H1 (cell line): Measurements from ENCODE around the gene LRRTM4. TPM values are rescaled to one million over a fixed set of nuclear protein-coding genes. Genes with fewer than 3 reads are reported as not detected.

Experiments
- CTCF ChIA-PET: fragments of 300-600 bp; sonication (Branson Sonifier 250); formaldehyde crosslinking; loops from one replicate; lab custom pipeline; 2021; ENCODE audit not compliant: partially characterized antibody; lab: Charles Lee
- POLR2A ChIA-PET: fragments of 300-600 bp; sonication (Branson Sonifier 250); formaldehyde crosslinking; loops from one replicate; lab custom pipeline; 2021; ENCODE audit warnings: inconsistent platforms; ENCODE audit not compliant: partially characterized antibody; lab: Charles Lee
- DNase-seq, 2 experiments: peaks; one replicate each; pipeline versions ENCODE4 v3.0.0 to v3.0.0-alpha.2; 2010 to 2022; ENCODE audit warnings: low spot score in 2 of 2, low read depth in 1 of 2, mixed read lengths in 1 of 2
- FAIRE-seq: peaks from 2 replicates; lab custom pipeline; 2011; peaks lifted over from hg19 to GRCh38; lab: Jason Lieb, UNC
- H2AFZ ChIP-seq: 2 replicates; pipeline ENCODE4 v1.8.1; 2012; ENCODE audit warnings: low read length, inconsistent platforms
- H2AK5ac ChIP-seq: 2 replicates; pipeline ENCODE4 v1.6.1; 2013; ENCODE audit warnings: low read depth, low read length
- H2BK120ac ChIP-seq: replicated peaks from 2 replicates; pipeline ENCODE3; 2013; ENCODE audit warnings: low read depth, low read length, inconsistent platforms
- H2BK12ac ChIP-seq: 2 replicates; pipeline ENCODE4 v1.6.1; 2013; ENCODE audit warnings: low read depth, low read length
- H2BK15ac ChIP-seq: 2 replicates; pipeline ENCODE4 v1.6.1; 2013; ENCODE audit warnings: low read length
- H2BK20ac ChIP-seq: 2 replicates; pipeline ENCODE4 v1.6.1; 2013; ENCODE audit warnings: low read length
- H2BK5ac ChIP-seq: 2 replicates; pipeline ENCODE4 v1.6.1; 2013; ENCODE audit warnings: low read depth, low read length
- H3K14ac ChIP-seq: 2 replicates; pipeline ENCODE4 v1.6.1; 2013; ENCODE audit warnings: inconsistent platforms; ENCODE audit not compliant: insufficient read length
- H3K18ac ChIP-seq: 2 replicates; pipeline ENCODE4 v1.6.1; 2013; ENCODE audit warnings: low read length; ENCODE audit errors: extremely low read depth
- H3K23ac ChIP-seq: 2 replicates; pipeline ENCODE4 v1.6.1; 2013; ENCODE audit warnings: inconsistent platforms; ENCODE audit not compliant: insufficient read length
- H3K23me2 ChIP-seq: 2 replicates; pipeline ENCODE4 v1.6.1; 2013; ENCODE audit warnings: low read depth, low read length
- H3K27ac ChIP-seq: 2 replicates; pipeline ENCODE4 v1.6.1; 2011; ENCODE audit warnings: low read depth, low read length, inconsistent platforms
- H3K27me3 ChIP-seq, 4 experiments: replicated peaks in 1 of 4; 1 replicate in 1 of 4; 2 replicates in 3 of 4; pipeline versions ENCODE4 v1.6.1 to v1.8.1; 2011 to 2013; ENCODE audit warnings: low read length in 3 of 4, mild to moderate bottlenecking in 3 of 4, inconsistent platforms in 2 of 4, mixed read lengths in 2 of 4, moderate library complexity in 1 of 4; ENCODE audit not compliant: control insufficient read depth in 3 of 4, insufficient read depth in 3 of 4; ENCODE audit errors: extremely low read depth in 1 of 4
- H3K36me3 ChIP-seq, 4 experiments: 2 replicates each; pipeline versions ENCODE4 v1.6.1 to v1.8.1; 2011 to 2013; ENCODE audit warnings: mild to moderate bottlenecking in 4 of 4, low read length in 3 of 4, moderate library complexity in 2 of 4, control low read depth in 1 of 4, inconsistent platforms in 1 of 4; ENCODE audit not compliant: insufficient read depth in 4 of 4, control insufficient read depth in 2 of 4
- H3K4ac ChIP-seq: replicated peaks from 2 replicates; pipeline ENCODE3; 2013; ENCODE audit warnings: low read length, low read depth, mixed read lengths, inconsistent platforms; ENCODE audit not compliant: insufficient read length
- H3K4me1 ChIP-seq, 4 experiments: replicated peaks in 1 of 4; 1 replicate in 1 of 4; 2 replicates in 3 of 4; pipeline versions ENCODE4 v1.6.1 to v1.8.1; 2011 to 2013; ENCODE audit warnings: low read length in 3 of 4, inconsistent platforms in 2 of 4, mixed read lengths in 1 of 4; ENCODE audit not compliant: insufficient read depth in 4 of 4, control insufficient read depth in 3 of 4
- H3K4me2 ChIP-seq, 2 experiments: 2 replicates each; pipeline versions ENCODE4 v1.6.1 to v1.8.1; 2011 to 2013; ENCODE audit warnings: low read depth in 2 of 2, low read length in 2 of 2, control low read depth in 1 of 2, inconsistent platforms in 1 of 2, mild to moderate bottlenecking in 1 of 2; ENCODE audit not compliant: insufficient read depth in 1 of 2
- H3K4me3 ChIP-seq, 4 experiments: fragments of 200-600, 300-600 bp in 1 of 4; sonication (generic), shearing (Covaris generic), sonication (Bioruptor Twin) in 1 of 4; 2 replicates each; pipeline versions ENCODE4 v1.5.1 to v1.8.1; 2011 to 2016; ENCODE audit warnings: low read length in 4 of 4, low read depth in 3 of 4, control low read depth in 2 of 4, inconsistent platforms in 2 of 4, mild to moderate bottlenecking in 2 of 4, mixed read lengths in 1 of 4, moderate library complexity in 1 of 4; ENCODE audit not compliant: insufficient read depth in 2 of 4; ENCODE audit errors: extremely low read depth in 1 of 4
- H3K56ac ChIP-seq: replicated peaks from 2 replicates; pipeline ENCODE3; 2013; ENCODE audit warnings: low read depth, mild to moderate bottlenecking, mixed read lengths, low read length, inconsistent platforms; ENCODE audit not compliant: insufficient read length
- H3K79me1 ChIP-seq: 2 replicates; pipeline ENCODE4 v1.6.1; 2013; ENCODE audit warnings: low read depth, low read length, control low read depth
- H3K79me2 ChIP-seq, 2 experiments: 2 replicates each; pipeline versions ENCODE4 v1.6.1 to v1.8.1; 2012 to 2013; ENCODE audit warnings: low read length in 2 of 2, mild to moderate bottlenecking in 2 of 2, inconsistent platforms in 1 of 2; ENCODE audit not compliant: insufficient read depth in 2 of 2, control insufficient read depth in 1 of 2
- H3K9ac ChIP-seq, 4 experiments: replicated peaks in 1 of 4; 1 replicate in 1 of 4; 2 replicates in 3 of 4; pipeline versions ENCODE4 v1.6.1 to v1.8.1; 2011 to 2013; ENCODE audit warnings: low read depth in 3 of 4, low read length in 3 of 4, control low read depth in 2 of 4, mild to moderate bottlenecking in 2 of 4, moderate library complexity in 2 of 4, inconsistent platforms in 1 of 4; ENCODE audit errors: extremely low read depth in 1 of 4
- H3K9me3 ChIP-seq, 2 experiments: 2 replicates each; pipeline versions ENCODE4 v1.6.1 to v1.8.1; 2012 to 2013; ENCODE audit warnings: mild to moderate bottlenecking in 2 of 2, moderate library complexity in 2 of 2, control low read depth in 1 of 2, inconsistent platforms in 1 of 2, low read depth in 1 of 2, low read length in 1 of 2, mixed read lengths in 1 of 2; ENCODE audit not compliant: insufficient read depth in 2 of 2
- H4K20me1 ChIP-seq, 2 experiments: replicated peaks in 1 of 2; 2 replicates each; pipeline versions ENCODE3 to v1.8.1; 2011 to 2013; ENCODE audit warnings: inconsistent platforms in 2 of 2, low read length in 2 of 2, mild to moderate bottlenecking in 1 of 2; ENCODE audit not compliant: insufficient read depth in 2 of 2, control insufficient read depth in 1 of 2
- H4K5ac ChIP-seq: 2 replicates; pipeline ENCODE4 v1.6.1; 2013; ENCODE audit warnings: low read length, low read depth, mixed read lengths, inconsistent platforms; ENCODE audit not compliant: insufficient read length
- H4K8ac ChIP-seq: 2 replicates; pipeline ENCODE4 v1.8.0; 2013; ENCODE audit warnings: mild to moderate bottlenecking, moderate library complexity, low read length, inconsistent platforms; ENCODE audit not compliant: insufficient read depth; ENCODE audit errors: extremely low read depth
- H4K91ac ChIP-seq: replicated peaks from 2 replicates; pipeline ENCODE3; 2013; ENCODE audit warnings: low read length, mixed read lengths, inconsistent platforms; ENCODE audit not compliant: insufficient read length
- BCL11A ChIP-seq, 2 experiments: IDR thresholded peaks; one replicate each; pipeline ENCODE4 v1.6.1; 2011; ENCODE audit warnings: low read depth in 2 of 2, low read length in 2 of 2, mild to moderate bottlenecking in 2 of 2
- CBX5 ChIP-seq: fragments of 300-800, 300-1000 bp; sonication (generic); IDR thresholded peaks from 2 replicates; pipeline ENCODE4 v1.7.1; 2016; ENCODE audit warnings: antibody characterized with exemption, low read length, low read depth
- JUND ChIP-seq: IDR thresholded peaks from 2 replicates; pipeline ENCODE4 v1.6.1; 2011; ENCODE audit warnings: mild to moderate bottlenecking, improper control_type of control experiment, low read length
- RFX5 ChIP-seq: IDR thresholded peaks from 2 replicates; pipeline ENCODE4 v1.6.1; 2011; ENCODE audit warnings: low read depth, low read length, improper control_type of control experiment, borderline replicate concordance
- TCF12 ChIP-seq: IDR thresholded peaks from 2 replicates; pipeline ENCODE4 v1.6.1; 2011; ENCODE audit warnings: low read depth, mild to moderate bottlenecking, low read length
- YY1 ChIP-seq: IDR thresholded peaks from 2 replicates; pipeline ENCODE4 v1.6.1; 2011; ENCODE audit warnings: low read depth, mild to moderate bottlenecking, low read length
- WGBS, 2 experiments: shearing (Covaris generic) in 1 of 2; methylation state at CpG; one replicate each; pipeline versions ENCODE4 v1.1.6 to v1.1.7; 2013 to 2015; ENCODE audit warnings: low lambda C conversion rate in 2 of 2, mixed read lengths in 2 of 2, inconsistent platforms in 1 of 2, low coverage in 1 of 2, missing lambda C conversion rate in 1 of 2; ENCODE audit not compliant: insufficient replicate concordance in 2 of 2, insufficient coverage in 1 of 2, insufficient read length in 1 of 2; ENCODE audit errors: extremely low coverage in 1 of 2, missing lambda C conversion rate in 1 of 2; 5-methylcytosine and 5-hydroxymethylcytosine counted together
- polyA plus RNA-seq, 7 experiments: library from polyadenylated mRNA; depleted of rRNA in 3 of 7; stranded (reverse) in 5 of 7; unstranded in 2 of 7; fragments of >200 nt in 5 of 7; fragments of 200-250 nt in 2 of 7; gene quantifications; 1 replicate in 5 of 7; 2 replicates in 1 of 7; 4 replicates in 1 of 7; pipeline versions ENCODE4 v1.2.1 to v1.2.3, GENCODE V29; 2011 to 2013; ENCODE audit warnings: missing spikeins in 2 of 7, mixed read lengths in 2 of 7
- total RNA-seq: library from RNA; stranded (reverse); fragmentation: NEBNext Ultra II Directional; extraction: Animal tissue kit (Norgen Biotek cat#: 25700); gene quantifications from 2 replicates; pipeline ENCODE4 v1.2.1, GENCODE V29; 2021
- TF ChIP-seq, protein P1 (sequence below): IDR thresholded peaks from 2 replicates; pipeline ENCODE4 v1.6.1; 2012; ENCODE audit warnings: inconsistent platforms
- TF ChIP-seq, protein P2 (sequence below): IDR thresholded peaks from 2 replicates; pipeline ENCODE4 v1.6.1; 2011; ENCODE audit warnings: low read length, improper control_type of control experiment
- TF ChIP-seq, protein P3 (sequence below), 3 experiments: IDR thresholded peaks; 1 replicate in 2 of 3; 2 replicates in 1 of 3; pipeline versions ENCODE4 v1.5.1 to v1.6.1; 2011; ENCODE audit warnings: low read length in 3 of 3, mild to moderate bottlenecking in 3 of 3, inconsistent platforms in 2 of 3, low read depth in 1 of 3, moderate library complexity in 1 of 3; ENCODE audit not compliant: insufficient read depth in 1 of 3; ENCODE audit errors: control extremely low read depth in 1 of 3

The LRRTM4 gene
- total and polyA plus RNA-seq, 2 of the 8 experiments (the other 6 are each of a cell fraction or from before 2014, with no cell fraction given) = 3.6 to 9.5 TPM

DNA sequence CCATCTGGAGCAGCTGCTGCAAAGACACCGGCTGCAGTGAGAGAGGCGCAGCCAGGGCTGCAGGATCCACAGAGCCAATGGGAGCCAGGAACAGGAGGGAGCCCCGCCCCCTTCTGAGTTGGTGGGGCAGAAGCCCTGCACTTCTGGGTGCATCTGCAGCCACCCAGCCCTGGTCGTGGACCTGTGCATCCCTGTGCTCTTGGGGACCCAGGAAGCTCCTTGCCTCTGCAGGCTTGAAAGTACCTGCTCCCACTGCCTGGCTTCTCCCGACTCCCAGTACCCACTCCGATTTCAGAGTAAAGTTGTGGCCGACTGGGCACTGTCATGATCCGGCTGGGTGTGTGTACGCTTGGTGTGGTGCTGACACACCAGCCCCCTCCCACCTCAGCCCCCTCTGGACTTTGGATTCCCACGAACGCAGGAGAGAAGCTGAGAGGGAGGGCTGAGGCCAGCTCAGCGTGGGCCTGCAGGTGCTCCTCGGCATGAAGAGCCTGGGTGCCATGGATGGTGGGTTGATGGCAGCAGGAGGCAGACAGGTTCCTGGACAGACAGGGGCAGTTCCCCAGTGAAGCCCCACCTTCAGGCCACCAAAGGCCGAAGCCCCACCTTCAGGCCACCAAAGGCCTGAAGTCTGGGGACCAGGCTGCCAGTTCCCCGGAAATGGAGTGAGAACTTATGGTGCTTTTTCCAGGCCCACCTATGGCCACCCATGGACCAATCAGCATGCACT, 34.9 kb downstream of the LRRTM4 start:
- H2BK15ac ChIP-seq = no peak overlapping the region
- no peak overlapping the region for H4K5ac ChIP-seq
- H2BK5ac ChIP-seq = no peak overlapping the region
- H3K56ac ChIP-seq = no peak overlapping the region
- H3K23me2 ChIP-seq = no peaks in the 10 kb centered on the region
- no peak overlapping the region for H3K4me2 ChIP-seq
- ChIA-PET CTCF (no interaction called here), POLR2A (interaction anchor here (0.7 kb wide), 1 partner anchor 51 kb away, joined by 3 read pairs; no protein-coding TSS in a partner anchor)
- H3K9me3 ChIP-seq = no peaks in the 10 kb centered on the region
- H3K14ac ChIP-seq = no peak overlapping the region
- no peak overlapping the region for H2AK5ac ChIP-seq
- no peak overlapping the region for H3K23ac ChIP-seq
- H3K27ac ChIP-seq = no peak overlapping the region
- no peak overlapping the region for H2BK120ac ChIP-seq
- no peak overlapping the region for H3K4ac ChIP-seq
- H2AFZ ChIP-seq = no peak overlapping the region
- H4K8ac ChIP-seq = no peak overlapping the region
- H2BK12ac ChIP-seq = no peak overlapping the region
- H3K79me1 ChIP-seq = no peaks in the 10 kb centered on the region
- no peak overlapping the region for H3K4me3 ChIP-seq
- no peak overlapping the region for H2BK20ac ChIP-seq
- no peaks in the 10 kb centered on the region; a peak in 1 of 4 replicates for H3K79me2 ChIP-seq
- no peaks in the 10 kb centered on the region for H4K20me1 ChIP-seq
- no peaks in the 10 kb centered on the region for H3K27me3 ChIP-seq
- H3K18ac ChIP-seq = no peak overlapping the region
- DNase-seq (no peak), FAIRE-seq (no peak)
- no peaks in the 10 kb centered on the region for H3K36me3 ChIP-seq
- WGBS, 2 experiments = 89% methylated on average over 15 of the region's 15 CpGs; no CpG with 5 or more reads in 1 of the 2 experiments
- H3K9ac ChIP-seq = no peak overlapping the region
- no peak overlapping the region for H4K91ac ChIP-seq
- H3K4me1 ChIP-seq = no peaks in the 10 kb centered on the region
- TF ChIP-seq TCF12 (no peak), YY1 (no peak), BCL11A (IDR thresholded peaks at IDR 0.05; ENCODE audit: low read depth in 2 of 2, low read length in 2 of 2) (no peak), JUND (no peak), CBX5 (no peak), RFX5 (no peak)
- TF ChIP-seq, protein P1, sequence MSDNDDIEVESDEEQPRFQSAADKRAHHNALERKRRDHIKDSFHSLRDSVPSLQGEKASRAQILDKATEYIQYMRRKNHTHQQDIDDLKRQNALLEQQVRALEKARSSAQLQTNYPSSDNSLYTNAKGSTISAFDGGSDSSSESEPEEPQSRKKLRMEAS = no peak
- TF ChIP-seq, protein P2, sequence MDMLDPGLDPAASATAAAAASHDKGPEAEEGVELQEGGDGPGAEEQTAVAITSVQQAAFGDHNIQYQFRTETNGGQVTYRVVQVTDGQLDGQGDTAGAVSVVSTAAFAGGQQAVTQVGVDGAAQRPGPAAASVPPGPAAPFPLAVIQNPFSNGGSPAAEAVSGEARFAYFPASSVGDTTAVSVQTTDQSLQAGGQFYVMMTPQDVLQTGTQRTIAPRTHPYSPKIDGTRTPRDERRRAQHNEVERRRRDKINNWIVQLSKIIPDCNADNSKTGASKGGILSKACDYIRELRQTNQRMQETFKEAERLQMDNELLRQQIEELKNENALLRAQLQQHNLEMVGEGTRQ = no peak
- TF ChIP-seq, protein P3, sequence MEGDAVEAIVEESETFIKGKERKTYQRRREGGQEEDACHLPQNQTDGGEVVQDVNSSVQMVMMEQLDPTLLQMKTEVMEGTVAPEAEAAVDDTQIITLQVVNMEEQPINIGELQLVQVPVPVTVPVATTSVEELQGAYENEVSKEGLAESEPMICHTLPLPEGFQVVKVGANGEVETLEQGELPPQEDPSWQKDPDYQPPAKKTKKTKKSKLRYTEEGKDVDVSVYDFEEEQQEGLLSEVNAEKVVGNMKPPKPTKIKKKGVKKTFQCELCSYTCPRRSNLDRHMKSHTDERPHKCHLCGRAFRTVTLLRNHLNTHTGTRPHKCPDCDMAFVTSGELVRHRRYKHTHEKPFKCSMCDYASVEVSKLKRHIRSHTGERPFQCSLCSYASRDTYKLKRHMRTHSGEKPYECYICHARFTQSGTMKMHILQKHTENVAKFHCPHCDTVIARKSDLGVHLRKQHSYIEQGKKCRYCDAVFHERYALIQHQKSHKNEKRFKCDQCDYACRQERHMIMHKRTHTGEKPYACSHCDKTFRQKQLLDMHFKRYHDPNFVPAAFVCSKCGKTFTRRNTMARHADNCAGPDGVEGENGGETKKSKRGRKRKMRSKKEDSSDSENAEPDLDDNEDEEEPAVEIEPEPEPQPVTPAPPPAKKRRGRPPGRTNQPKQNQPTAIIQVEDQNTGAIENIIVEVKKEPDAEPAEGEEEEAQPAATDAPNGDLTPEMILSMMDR (IDR thresholded peaks at IDR 0.05; ENCODE audit: control extremely low read depth in 1 of 3, insufficient read depth in 1 of 3, low read depth in 1 of 3, low read length in 3 of 3) = no peak
